H9 (cell line): ENCODE results near the gene BACH2. TPM values are rescaled to one million over a fixed set of nuclear protein-coding genes. Genes with fewer than 3 reads are reported as not detected.
A peak's percentile ranks its signal among the peaks of the same experiment; 100 is the strongest.

Experiments used
- DNase-seq: peaks from one replicate; pipeline ENCODE4 v3.0.0-alpha.2; 2017
- H2AFZ ChIP-seq: one replicate; pipeline ENCODE4 v1.6.1; 2013; ENCODE audit warnings: mild to moderate bottlenecking, low read length, control low read depth, moderate library complexity
- H2AK5ac ChIP-seq: 2 replicates; pipeline ENCODE4 v1.6.1; 2013; ENCODE audit warnings: low read length, control low read depth, mixed read lengths; ENCODE audit not compliant: insufficient read length
- H2BK120ac ChIP-seq: one replicate; pipeline ENCODE4 v1.6.1; 2013; ENCODE audit warnings: low read depth, mild to moderate bottlenecking, low read length, control low read depth, inconsistent platforms; ENCODE audit not compliant: poor library complexity, severe bottlenecking
- H2BK12ac ChIP-seq: 2 replicates; pipeline ENCODE4 v1.6.1; 2013; ENCODE audit warnings: low read length, control low read depth, mixed read lengths, low read depth; ENCODE audit not compliant: insufficient read length
- H2BK15ac ChIP-seq: 2 replicates; pipeline ENCODE4 v1.6.1; 2013; ENCODE audit warnings: low read depth, low read length, control low read depth
- H2BK20ac ChIP-seq: one replicate; pipeline ENCODE4 v1.6.1; 2013; ENCODE audit warnings: low read depth, mild to moderate bottlenecking, low read length, control low read depth, inconsistent platforms; ENCODE audit not compliant: poor library complexity, severe bottlenecking
- H2BK5ac ChIP-seq: 2 replicates; pipeline ENCODE4 v1.6.1; 2013; ENCODE audit warnings: low read length, control low read depth, mixed read lengths; ENCODE audit not compliant: insufficient read length
- H3K14ac ChIP-seq: 2 replicates; pipeline ENCODE4 v1.6.1; 2013; ENCODE audit warnings: low read length, control low read depth; ENCODE audit not compliant: insufficient read depth
- H3K18ac ChIP-seq: 2 replicates; pipeline ENCODE4 v1.6.1; 2013; ENCODE audit warnings: low read depth, mild to moderate bottlenecking, mixed read lengths, low read length, control low read depth; ENCODE audit not compliant: insufficient read length
- H3K23ac ChIP-seq: 2 replicates; pipeline ENCODE4 v1.6.1; 2013; ENCODE audit warnings: low read length, control low read depth, mixed read lengths, low read depth; ENCODE audit not compliant: insufficient read length
- H3K23me2 ChIP-seq: 2 replicates; pipeline ENCODE4 v1.6.1; 2013; ENCODE audit warnings: low read depth, mild to moderate bottlenecking, mixed read lengths, low read length, control low read depth; ENCODE audit not compliant: insufficient read length, poor library complexity, severe bottlenecking
- H3K27ac ChIP-seq: 2 replicates; pipeline ENCODE4 v1.5.1; 2013; ENCODE audit warnings: low read length, control low read depth, mixed read lengths, low read depth; ENCODE audit not compliant: insufficient read length
- H3K27me3 ChIP-seq: 2 replicates; pipeline ENCODE4 v1.6.1; 2013; ENCODE audit warnings: low read length, control low read depth, inconsistent platforms; ENCODE audit not compliant: insufficient read depth
- H3K4ac ChIP-seq: 2 replicates; pipeline ENCODE4 v1.6.1; 2013; ENCODE audit warnings: low read depth, mild to moderate bottlenecking, control low read depth, inconsistent platforms, low read length, moderate library complexity
- H3K4me1 ChIP-seq: 2 replicates; pipeline ENCODE4 v1.6.1; 2013; ENCODE audit warnings: low read length, control low read depth, inconsistent platforms; ENCODE audit not compliant: insufficient read depth
- H3K4me2 ChIP-seq: 2 replicates; pipeline ENCODE4 v1.6.1; 2013; ENCODE audit warnings: low read length, control low read depth, mixed read lengths; ENCODE audit not compliant: insufficient read length, insufficient read depth
- H3K56ac ChIP-seq: 2 replicates; pipeline ENCODE4 v1.6.1; 2013; ENCODE audit warnings: low read depth, mild to moderate bottlenecking, mixed read lengths, low read length, control low read depth; ENCODE audit not compliant: insufficient read length
- H3K79me1 ChIP-seq: 2 replicates; pipeline ENCODE4 v1.6.1; 2013; ENCODE audit warnings: low read depth, mild to moderate bottlenecking, moderate library complexity, low read length, control low read depth, inconsistent platforms; ENCODE audit not compliant: insufficient read depth, poor library complexity, severe bottlenecking
- H3K79me2 ChIP-seq: 2 replicates; pipeline ENCODE4 v1.6.1; 2013; ENCODE audit warnings: low read length, control low read depth, inconsistent platforms; ENCODE audit not compliant: insufficient read depth
- H3K9ac ChIP-seq: 2 replicates; pipeline ENCODE4 v1.6.1; 2013; ENCODE audit warnings: low read length, control low read depth, mixed read lengths; ENCODE audit not compliant: insufficient read length; ENCODE audit errors: extremely low read depth
- H3K9me3 ChIP-seq: one replicate; pipeline ENCODE4 v1.6.1; 2013; ENCODE audit warnings: low read depth, low read length, inconsistent platforms; ENCODE audit not compliant: control insufficient read depth
- H3T11ph ChIP-seq: one replicate; pipeline ENCODE4 v1.6.1; 2013; ENCODE audit warnings: mild to moderate bottlenecking, low read length, control low read depth, inconsistent platforms
- H4K20me1 ChIP-seq: one replicate; pipeline ENCODE4 v1.6.1; 2013; ENCODE audit not compliant: control insufficient read depth, insufficient read length, insufficient read depth
- H4K5ac ChIP-seq: 2 replicates; pipeline ENCODE4 v1.6.1; 2013; ENCODE audit warnings: low read depth, mild to moderate bottlenecking, mixed read lengths, low read length, control low read depth; ENCODE audit not compliant: insufficient read length
- H4K8ac ChIP-seq: replicated peaks from 2 replicates; pipeline ENCODE4 v1.6.1; 2013; ENCODE audit warnings: low read length, control low read depth, mixed read lengths, low read depth; ENCODE audit not compliant: insufficient read length
- H4K91ac ChIP-seq: 2 replicates; pipeline ENCODE4 v1.6.1; 2013; ENCODE audit warnings: low read depth, mild to moderate bottlenecking, moderate library complexity, mixed read lengths, low read length, control low read depth; ENCODE audit not compliant: insufficient read length
- H3K27ac Mint-ChIP-seq, 3 experiments: 2 replicates in 2 of 3; 3 replicates in 1 of 3; pipeline ENCODE4 v1.8.0; 2020 to 2021; ENCODE audit warnings: mixed read lengths in 3 of 3, mild to moderate bottlenecking in 1 of 3, moderate library complexity in 1 of 3
- H3K27me3 Mint-ChIP-seq: 2 replicates; pipeline ENCODE4 v1.8.0; 2021; ENCODE audit warnings: low read depth, mild to moderate bottlenecking, moderate library complexity, mixed read lengths
- H3K36me3 Mint-ChIP-seq, 3 experiments: 2 replicates in 2 of 3; 3 replicates in 1 of 3; pipeline ENCODE4 v1.8.0; 2020 to 2021; ENCODE audit warnings: low read depth in 3 of 3, mixed read lengths in 3 of 3; ENCODE audit not compliant: insufficient read depth in 1 of 3
- H3K4me1 Mint-ChIP-seq, 2 experiments: 2 replicates each; pipeline ENCODE4 v1.8.0; 2020; ENCODE audit warnings: mixed read lengths in 2 of 2
- H3K4me3 Mint-ChIP-seq, 2 experiments: 2 replicates in 1 of 2; 3 replicates in 1 of 2; pipeline ENCODE4 v1.8.0; 2020 to 2021; ENCODE audit warnings: mild to moderate bottlenecking in 2 of 2, mixed read lengths in 2 of 2, moderate library complexity in 1 of 2
- H3K9me3 Mint-ChIP-seq, 2 experiments: 2 replicates in 1 of 2; 3 replicates in 1 of 2; pipeline ENCODE4 v1.8.0; 2020; ENCODE audit warnings: mild to moderate bottlenecking in 2 of 2, mixed read lengths in 2 of 2, moderate library complexity in 1 of 2
- CTCF ChIP-seq: fragments of 200-600 bp; sonication (generic); conservative IDR thresholded peaks from 3 replicates; pipeline ENCODE4 v1.8.0; 2021; ENCODE audit warnings: antibody characterized with exemption, mild to moderate bottlenecking
- WGBS: extraction: QIAGEN DNeasy Blood & Tissue Kit; methylation state at CpG from one replicate; pipeline ENCODE4 v1.1.7; 2013; ENCODE audit warnings: missing lambda C conversion rate, low lambda C conversion rate, mixed read lengths; ENCODE audit not compliant: insufficient read length; ENCODE audit errors: extremely low coverage; 5-methylcytosine and 5-hydroxymethylcytosine counted together
- total RNA-seq: library from RNA; stranded (reverse); gene quantifications from 2 replicates; pipeline ENCODE4 v1.2.1, GENCODE V29; 2021

Gene BACH2
- total RNA-seq, 1 experiment from 2014 or later: 2.0 TPM

DNA sequence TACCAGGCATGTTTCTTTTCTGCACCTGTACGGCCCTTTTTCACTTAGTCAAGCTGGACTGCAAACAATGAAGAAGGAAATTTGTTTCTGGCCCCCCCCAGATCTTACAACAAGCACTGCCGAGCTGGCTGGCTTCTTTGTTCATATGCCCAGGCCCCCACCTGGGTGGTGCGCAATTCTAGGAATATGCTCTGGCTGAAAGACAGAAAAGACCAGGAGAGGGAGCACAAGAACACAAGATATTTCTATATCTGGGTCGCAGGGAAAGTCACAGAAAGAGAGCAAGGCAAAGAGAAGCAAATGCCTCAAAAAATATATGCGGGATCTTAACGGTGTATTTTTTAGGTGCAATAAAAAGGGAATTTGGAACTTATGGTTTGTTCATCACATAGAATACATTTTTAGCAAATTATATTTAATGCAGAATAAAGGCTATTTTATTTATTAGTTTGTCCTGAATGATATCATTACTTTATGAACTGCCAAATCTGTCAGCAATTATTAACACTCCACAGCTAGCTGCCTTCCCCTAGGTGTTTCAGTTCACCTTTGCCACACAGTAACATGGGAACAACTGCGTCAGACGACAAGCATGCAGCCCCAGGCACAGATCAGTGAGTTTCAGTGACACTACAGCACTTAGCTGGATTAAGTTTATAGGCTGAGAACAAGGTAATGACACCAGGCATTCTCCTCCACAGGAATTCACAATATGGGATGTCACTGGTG, 325.9 kb downstream of the BACH2 start:
- no peak overlapping the region for H2BK5ac ChIP-seq
- no peak overlapping the region for H3K23ac ChIP-seq
- no peak overlapping the region for H4K5ac ChIP-seq
- no peak overlapping the region for H3K56ac ChIP-seq
- no peak overlapping the region for H2BK120ac ChIP-seq
- H3K79me1 ChIP-seq: no peaks in the 10 kb centered on the region
- no peak overlapping the region for H2AK5ac ChIP-seq
- no peak for DNase-seq
- Mint-ChIP-seq H3K9me3 (no peaks in the 10 kb centered on the region), H3K36me3 (no peaks in the 10 kb centered on the region), H3K4me1 (0 out of 4 replicates have a peak, but pooled peaks cover 0 to under 1% of the 10 kb centered on the region in 2 experiments), H3K27me3 (no peaks in the 10 kb centered on the region), H3K27ac (no peak overlapping the region), H3K4me3 (no peak overlapping the region)
- H2BK15ac ChIP-seq: no peak overlapping the region
- no peak overlapping the region for H3K18ac ChIP-seq
- H3K4me2 ChIP-seq: no peak overlapping the region
- peak; percentile 51 for TF ChIP-seq CTCF
- no peaks in the 10 kb centered on the region for H3K4me1 ChIP-seq
- no peak overlapping the region for H2BK20ac ChIP-seq
- H4K8ac ChIP-seq: no peak overlapping the region
- no peak overlapping the region for H2BK12ac ChIP-seq
- no peaks in the 10 kb centered on the region for H3K23me2 ChIP-seq
- H3K9ac ChIP-seq: no peak overlapping the region
- H3T11ph ChIP-seq: no peak overlapping the region
- no CpG with 5 or more reads among the region's 8 CpGs for WGBS
- H3K27me3 ChIP-seq: no peaks in the 10 kb centered on the region
- H4K91ac ChIP-seq: no peak overlapping the region
- H3K4ac ChIP-seq: no peak overlapping the region
- no peak overlapping the region for H3K14ac ChIP-seq
- H4K20me1 ChIP-seq: no peaks in the 10 kb centered on the region
- no peaks in the 10 kb centered on the region for H3K79me2 ChIP-seq
- no peak overlapping the region for H2AFZ ChIP-seq
- no peak overlapping the region for H3K27ac ChIP-seq
- H3K9me3 ChIP-seq: no peaks in the 10 kb centered on the region
